ENCODE data around the gene MAML3. TPM values are rescaled to one million over a fixed set of nuclear protein-coding genes. Genes with fewer than 3 reads are reported as not detected.
A peak's percentile ranks its signal among the peaks of the same experiment; 100 is the strongest.

Gene MAML3
- total RNA-seq, 1 experiment from 2014 or later: 20.8 TPM

- H3K4me1 ChIP-seq (ENCODE audit: low read length): peaks cover 25% of the 10 kb centered on the region
- H3K27me3 ChIP-seq (ENCODE audit: low read length): no peaks in the 10 kb centered on the region
- no peaks in the 10 kb centered on the region for H3K9me3 ChIP-seq (ENCODE audit: low read length)
- H2AFZ ChIP-seq (ENCODE audit: low read length): no peak overlapping the region
- no peaks in the 10 kb centered on the region for H3K9me2 ChIP-seq (replicated peaks; ENCODE audit: insufficient read depth, low read length)
- no peak overlapping the region for H3K9ac ChIP-seq (ENCODE audit: low read length)
- peaks cover 4% of the 10 kb centered on the region; the same call in 1 of the 2 replicates for H4K20me1 ChIP-seq (ENCODE audit: insufficient read depth, low read depth, low read length)
- no peak for DNase-seq
- peaks cover 12% of the 10 kb centered on the region; the same call in 1 of the 2 replicates for H3K79me2 ChIP-seq (ENCODE audit: low read length)
- H3K27ac ChIP-seq (ENCODE audit: low read length): no peak overlapping the region
- no peak overlapping the region for H3K4me2 ChIP-seq (ENCODE audit: low read depth, low read length, poor library complexity, severe bottlenecking)
- no peak overlapping the region for H3K4me3 ChIP-seq (ENCODE audit: low read length)
- no peaks in the 10 kb centered on the region for H3K36me3 ChIP-seq (ENCODE audit: insufficient read depth, low read length)
Observed at GRCh38 chr4:139789096-139789654, 364.8 kb downstream of the MAML3 start.

- H4K20me1 ChIP-seq (ENCODE audit: insufficient read depth, low read depth, low read length): peaks cover 7% of the 10 kb centered on the region; the same call in 1 of the 2 replicates
- no peaks in the 10 kb centered on the region for H3K9me2 ChIP-seq (replicated peaks; ENCODE audit: insufficient read depth, low read length)
- no peak overlapping the region for H2AFZ ChIP-seq (ENCODE audit: low read length)
- H3K36me3 ChIP-seq (ENCODE audit: insufficient read depth, low read length): no peaks in the 10 kb centered on the region
- no peak for DNase-seq
- H3K27ac ChIP-seq (ENCODE audit: low read length): 0 out of 2 replicates have a peak overlapping the region, but pooled peaks have one; percentile 22
- H3K4me3 ChIP-seq (ENCODE audit: low read length): no peak overlapping the region
- no peak overlapping the region for H3K9ac ChIP-seq (ENCODE audit: low read length)
- H3K79me2 ChIP-seq (ENCODE audit: low read length): peaks cover 10% of the 10 kb centered on the region; the same call in 1 of the 2 replicates
- no peak overlapping the region for H3K4me2 ChIP-seq (ENCODE audit: low read depth, low read length, poor library complexity, severe bottlenecking)
- H3K4me1 ChIP-seq (ENCODE audit: low read length): peaks cover 49% of the 10 kb centered on the region
- H3K9me3 ChIP-seq (ENCODE audit: low read length): no peaks in the 10 kb centered on the region
- H3K27me3 ChIP-seq (ENCODE audit: low read length): no peaks in the 10 kb centered on the region
Observed at GRCh38 chr4:139786494-139787354, 367.3 kb downstream of the MAML3 start.

GRCh38 chr4:139785356-139785755 lies 368.6 kb downstream of the MAML3 start:
- no peaks in the 10 kb centered on the region for H3K27me3 ChIP-seq (ENCODE audit: low read length)
- no peak overlapping the region for H3K27ac ChIP-seq (ENCODE audit: low read length)

GRCh38 chr4:139783741-139784484 lies 370.1 kb downstream of the MAML3 start:
- Histone ChIP-seq H4K20me1 (ENCODE audit: insufficient read depth, low read depth, low read length) (peaks cover 3% of the 10 kb centered on the region; the same call in 1 of the 2 replicates), H3K4me3 (ENCODE audit: low read length) (no peak overlapping the region), H3K9me3 (ENCODE audit: low read length) (no peaks in the 10 kb centered on the region), H3K4me2 (ENCODE audit: low read depth, low read length, poor library complexity, severe bottlenecking) (no peak overlapping the region), H3K9me2 (replicated peaks; ENCODE audit: insufficient read depth, low read length) (no peaks in the 10 kb centered on the region), H3K27me3 (ENCODE audit: low read length) (no peaks in the 10 kb centered on the region), H3K36me3 (ENCODE audit: insufficient read depth, low read length) (no peaks in the 10 kb centered on the region), H3K79me2 (ENCODE audit: low read length) (peaks cover 10% of the 10 kb centered on the region; the same call in 1 of the 2 replicates), H3K4me1 (ENCODE audit: low read length) (peaks cover 58% of the 10 kb centered on the region), H3K27ac (ENCODE audit: low read length) (no peak overlapping the region), H2AFZ (ENCODE audit: low read length) (no peak overlapping the region), H3K9ac (ENCODE audit: low read length) (no peak overlapping the region)
- no peak for DNase-seq

More at GRCh38 chr4:139785356-139785755, 368.6 kb downstream of the MAML3 start:
- H3K9me3 ChIP-seq (ENCODE audit: low read length): no peaks in the 10 kb centered on the region
- H3K79me2 ChIP-seq (ENCODE audit: low read length): peaks cover 10% of the 10 kb centered on the region; the same call in 1 of the 2 replicates
- H3K9me2 ChIP-seq (replicated peaks; ENCODE audit: insufficient read depth, low read length): no peaks in the 10 kb centered on the region
- peaks cover 4% of the 10 kb centered on the region; the same call in 1 of the 2 replicates for H4K20me1 ChIP-seq (ENCODE audit: insufficient read depth, low read depth, low read length)
- DNase-seq: no peak
- H3K4me1 ChIP-seq (ENCODE audit: low read length): peaks cover 58% of the 10 kb centered on the region
- H3K36me3 ChIP-seq (ENCODE audit: insufficient read depth, low read length): no peaks in the 10 kb centered on the region
- no peak overlapping the region for H2AFZ ChIP-seq (ENCODE audit: low read length)
- no peak overlapping the region for H3K4me3 ChIP-seq (ENCODE audit: low read length)
- no peak overlapping the region for H3K4me2 ChIP-seq (ENCODE audit: low read depth, low read length, poor library complexity, severe bottlenecking)
- no peak overlapping the region for H3K9ac ChIP-seq (ENCODE audit: low read length)

- H3K4me2 ChIP-seq (ENCODE audit: low read depth, low read length, poor library complexity, severe bottlenecking): peak overlapping the region; percentile 36
Observed at GRCh38 chr4:139782926-139783522, 371.0 kb downstream of the MAML3 start.

GRCh38 chr4:139781066-139781465 lies 372.9 kb downstream of the MAML3 start:
- Histone ChIP-seq H3K4me1 (ENCODE audit: low read length) (peaks cover 47% of the 10 kb centered on the region), H3K4me2 (ENCODE audit: low read depth, low read length, poor library complexity, severe bottlenecking) (peak overlapping the region; percentile 36), H3K36me3 (ENCODE audit: insufficient read depth, low read length) (no peaks in the 10 kb centered on the region), H3K27ac (ENCODE audit: low read length) (peak overlapping the region; percentile 45), H3K79me2 (ENCODE audit: low read length) (peaks cover 3% of the 10 kb centered on the region; the same call in 1 of the 2 replicates), H2AFZ (ENCODE audit: low read length) (no peak overlapping the region), H3K27me3 (ENCODE audit: low read length) (no peaks in the 10 kb centered on the region), H3K9me3 (ENCODE audit: low read length) (no peaks in the 10 kb centered on the region), H4K20me1 (ENCODE audit: insufficient read depth, low read depth, low read length) (peaks cover 3% of the 10 kb centered on the region; the same call in 1 of the 2 replicates), H3K9me2 (replicated peaks; ENCODE audit: insufficient read depth, low read length) (no peaks in the 10 kb centered on the region), H3K9ac (ENCODE audit: low read length) (no peak overlapping the region), H3K4me3 (ENCODE audit: low read length) (no peak overlapping the region)
- DNase-seq: no peak

More at GRCh38 chr4:139782926-139783522, 371.0 kb downstream of the MAML3 start:
- DNase-seq: no peak
- peaks cover 8% of the 10 kb centered on the region; the same call in 1 of the 2 replicates for H3K79me2 ChIP-seq (ENCODE audit: low read length)
- no peaks in the 10 kb centered on the region for H3K27me3 ChIP-seq (ENCODE audit: low read length)
- H3K9me3 ChIP-seq (ENCODE audit: low read length): no peaks in the 10 kb centered on the region
- H3K9me2 ChIP-seq (replicated peaks; ENCODE audit: insufficient read depth, low read length): no peaks in the 10 kb centered on the region
- H4K20me1 ChIP-seq (ENCODE audit: insufficient read depth, low read depth, low read length): peaks cover 3% of the 10 kb centered on the region; the same call in 1 of the 2 replicates
- H3K4me3 ChIP-seq (ENCODE audit: low read length): no peak overlapping the region
- H3K36me3 ChIP-seq (ENCODE audit: insufficient read depth, low read length): no peaks in the 10 kb centered on the region
- no peak overlapping the region for H3K9ac ChIP-seq (ENCODE audit: low read length)
- H2AFZ ChIP-seq (ENCODE audit: low read length): no peak overlapping the region
- peak overlapping the region; percentile 45; the same call in 1 of the 2 replicates for H3K27ac ChIP-seq (ENCODE audit: low read length)
- H3K4me1 ChIP-seq (ENCODE audit: low read length): peaks cover 52% of the 10 kb centered on the region

GRCh38 chr4:139779691-139780090 lies 374.3 kb downstream of the MAML3 start:
- DNase-seq: no peak
- H3K9me2 ChIP-seq (replicated peaks; ENCODE audit: insufficient read depth, low read length): no peaks in the 10 kb centered on the region
- no peak overlapping the region for H2AFZ ChIP-seq (ENCODE audit: low read length)
- no peak overlapping the region for H3K4me3 ChIP-seq (ENCODE audit: low read length)
- H3K4me1 ChIP-seq (ENCODE audit: low read length): peaks cover 39% of the 10 kb centered on the region
- H3K27me3 ChIP-seq (ENCODE audit: low read length): no peaks in the 10 kb centered on the region
- H3K9me3 ChIP-seq (ENCODE audit: low read length): no peaks in the 10 kb centered on the region
- peaks cover 3% of the 10 kb centered on the region; the same call in 1 of the 2 replicates for H3K79me2 ChIP-seq (ENCODE audit: low read length)
- peaks cover 3% of the 10 kb centered on the region; the same call in 1 of the 2 replicates for H4K20me1 ChIP-seq (ENCODE audit: insufficient read depth, low read depth, low read length)
- H3K36me3 ChIP-seq (ENCODE audit: insufficient read depth, low read length): no peaks in the 10 kb centered on the region
- no peak overlapping the region for H3K9ac ChIP-seq (ENCODE audit: low read length)
- H3K27ac ChIP-seq (ENCODE audit: low read length): no peak overlapping the region
- no peak overlapping the region for H3K4me2 ChIP-seq (ENCODE audit: low read depth, low read length, poor library complexity, severe bottlenecking)

All from Karpas-422 (cell line).